ENCODE measurements around the gene FEM1C.

FEM1C gene

GRCh38 chr5:115579216-115579615 is 34.6 kb upstream of the FEM1C start:
- Histone ChIP-seq H3K9me3 (ENCODE audit: severe bottlenecking) (no peaks in the 10 kb centered on the region), H3K36me3 (ENCODE audit: low read depth) (peaks cover 13% of the 10 kb centered on the region), H3K27ac (ENCODE audit: poor library complexity, severe bottlenecking) (no peak overlapping the region), H3K4me3 (ENCODE audit: severe bottlenecking) (no peak overlapping the region), H3K27me3 (ENCODE audit: insufficient read depth, poor library complexity, severe bottlenecking) (no peaks in the 10 kb centered on the region), H3K4me1 (ENCODE audit: insufficient read depth, poor library complexity, severe bottlenecking) (peaks cover 28% of the 10 kb centered on the region)
- TF ChIP-seq CTCF (IDR thresholded peaks at IDR 0.05; ENCODE audit: poor library complexity, severe bottlenecking) = no peak
- ATAC-seq (ENCODE audit: low read depth) = no peak
- DNase-seq (ENCODE audit: low spot score) = no peak

GRCh38 chr5:115578657-115579056 is 34.1 kb upstream of the FEM1C start:
- no peak for DNase-seq (ENCODE audit: low spot score)
- no peak for TF ChIP-seq CTCF (IDR thresholded peaks at IDR 0.05; ENCODE audit: poor library complexity, severe bottlenecking)
- no peak overlapping the region for H3K27ac ChIP-seq (ENCODE audit: poor library complexity, severe bottlenecking)
- no peak for ATAC-seq (ENCODE audit: low read depth)
- no peaks in the 10 kb centered on the region for H3K9me3 ChIP-seq (ENCODE audit: severe bottlenecking)
- H3K4me1 ChIP-seq (ENCODE audit: insufficient read depth, poor library complexity, severe bottlenecking) = peaks cover 28% of the 10 kb centered on the region
- H3K4me3 ChIP-seq (ENCODE audit: severe bottlenecking) = no peak overlapping the region
- no peaks in the 10 kb centered on the region for H3K27me3 ChIP-seq (ENCODE audit: insufficient read depth, poor library complexity, severe bottlenecking)
- peaks cover 13% of the 10 kb centered on the region for H3K36me3 ChIP-seq (ENCODE audit: low read depth)

DNA sequence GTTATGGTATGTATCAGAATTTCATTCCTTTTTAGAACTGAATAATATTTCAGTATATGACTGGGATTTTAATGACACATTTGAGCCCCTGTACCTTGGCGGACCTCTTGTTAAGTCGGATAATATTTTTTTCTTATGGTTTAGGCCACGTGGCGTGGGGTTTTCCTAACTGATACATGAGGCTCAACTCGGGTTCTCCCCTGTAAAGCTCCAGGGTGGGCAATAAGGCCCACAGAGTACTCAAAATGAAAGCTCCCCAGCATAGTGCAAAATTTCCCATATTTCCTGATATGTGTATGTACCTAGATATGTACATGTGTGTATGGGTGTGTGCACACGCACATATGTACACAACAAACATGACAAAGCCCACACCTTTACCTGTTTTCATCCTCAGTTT is 33.2 kb upstream of the FEM1C start:
- H3K4me3 ChIP-seq (ENCODE audit: severe bottlenecking) = no peak overlapping the region
- H3K4me1 ChIP-seq (ENCODE audit: insufficient read depth, poor library complexity, severe bottlenecking) = peaks cover 28% of the 10 kb centered on the region
- DNase-seq (ENCODE audit: low spot score) (no peak), ATAC-seq (ENCODE audit: low read depth) (no peak)
- H3K27me3 ChIP-seq (ENCODE audit: insufficient read depth, poor library complexity, severe bottlenecking) = no peaks in the 10 kb centered on the region
- peaks cover 13% of the 10 kb centered on the region for H3K36me3 ChIP-seq (ENCODE audit: low read depth)
- no peak overlapping the region for H3K27ac ChIP-seq (ENCODE audit: poor library complexity, severe bottlenecking)
- TF ChIP-seq CTCF (IDR thresholded peaks at IDR 0.05; ENCODE audit: poor library complexity, severe bottlenecking) = no peak
- no peaks in the 10 kb centered on the region for H3K9me3 ChIP-seq (ENCODE audit: severe bottlenecking)

DNA sequence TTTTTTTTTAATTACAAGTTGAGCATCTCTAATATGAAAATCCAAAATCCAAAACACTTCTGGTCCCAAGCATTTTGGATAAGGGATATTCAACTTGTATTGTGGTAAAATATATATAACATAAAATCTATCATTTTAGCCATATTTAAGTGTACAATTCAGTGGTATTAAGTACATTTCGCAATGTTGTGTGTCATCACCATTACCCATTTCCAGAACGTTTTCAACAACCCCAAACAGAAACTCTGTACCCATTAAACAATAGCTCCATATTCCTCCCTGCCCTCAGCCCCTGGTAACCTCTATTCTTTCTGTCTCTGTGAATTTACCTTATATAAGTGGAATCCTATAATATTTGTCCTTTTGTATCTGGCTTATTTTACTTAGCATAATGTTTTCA is 32.8 kb upstream of the FEM1C start:
- H3K9me3 ChIP-seq (ENCODE audit: severe bottlenecking) = no peaks in the 10 kb centered on the region
- peaks cover 28% of the 10 kb centered on the region for H3K4me1 ChIP-seq (ENCODE audit: insufficient read depth, poor library complexity, severe bottlenecking)
- ATAC-seq (ENCODE audit: low read depth) = no peak
- no peak overlapping the region for H3K4me3 ChIP-seq (ENCODE audit: severe bottlenecking)
- no peaks in the 10 kb centered on the region for H3K27me3 ChIP-seq (ENCODE audit: insufficient read depth, poor library complexity, severe bottlenecking)
- no peak for TF ChIP-seq CTCF (IDR thresholded peaks at IDR 0.05; ENCODE audit: poor library complexity, severe bottlenecking)
- peaks cover 13% of the 10 kb centered on the region for H3K36me3 ChIP-seq (ENCODE audit: low read depth)
- no peak for DNase-seq (ENCODE audit: low spot score)
- no peak overlapping the region for H3K27ac ChIP-seq (ENCODE audit: poor library complexity, severe bottlenecking)

DNA sequence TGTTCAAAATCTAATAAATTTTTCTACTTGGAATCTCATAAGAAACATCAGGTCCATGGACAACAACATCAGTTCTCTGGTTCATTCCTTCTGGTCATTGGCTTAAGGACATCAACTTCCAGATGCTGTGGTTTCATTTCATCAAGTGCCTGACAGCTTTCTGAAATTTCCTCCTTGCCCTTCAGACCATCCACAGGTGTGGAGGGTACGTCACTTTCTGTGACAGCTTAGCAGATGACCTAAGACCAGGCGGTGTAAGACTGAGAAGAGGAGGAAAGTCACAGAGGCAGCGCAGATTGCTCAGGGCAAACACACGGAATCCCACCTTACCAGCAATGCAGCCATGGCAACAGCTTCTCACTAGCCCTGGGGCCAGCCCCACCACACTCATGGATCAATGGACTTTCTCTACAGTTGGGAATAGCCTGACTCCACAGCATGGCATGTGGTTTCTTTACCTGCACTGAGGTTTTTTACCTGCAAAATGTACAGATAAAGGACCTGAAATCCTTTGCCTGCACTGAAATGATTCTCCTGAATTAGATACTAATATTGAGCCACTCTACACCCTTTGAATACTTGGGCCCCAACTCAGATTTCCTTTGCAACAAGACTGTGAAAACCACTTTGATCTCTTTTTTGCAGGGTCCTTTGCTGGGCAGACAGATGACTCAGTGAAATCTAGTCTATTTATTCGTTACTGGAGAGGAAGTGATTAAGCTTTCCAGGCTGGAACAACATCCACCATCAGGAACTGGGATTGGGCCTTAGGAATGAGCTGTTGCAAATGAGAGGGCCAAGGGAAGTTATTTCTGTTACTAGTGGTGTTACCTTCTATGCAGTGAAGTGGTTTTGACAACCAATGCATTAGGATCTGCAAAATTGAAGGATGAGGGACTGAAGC is 30.8 kb upstream of the FEM1C start:
- DNase-seq (ENCODE audit: low spot score) (no peak), ATAC-seq (ENCODE audit: low read depth) (peak; percentile 88)
- Histone ChIP-seq H3K36me3 (ENCODE audit: low read depth) (peaks cover 6% of the 10 kb centered on the region), H3K27me3 (ENCODE audit: insufficient read depth, poor library complexity, severe bottlenecking) (no peaks in the 10 kb centered on the region), H3K4me1 (ENCODE audit: insufficient read depth, poor library complexity, severe bottlenecking) (peaks cover 28% of the 10 kb centered on the region), H3K9me3 (ENCODE audit: severe bottlenecking) (no peaks in the 10 kb centered on the region), H3K27ac (ENCODE audit: poor library complexity, severe bottlenecking) (peak overlapping the region; percentile 70), H3K4me3 (ENCODE audit: severe bottlenecking) (no peak overlapping the region)
- no peak for TF ChIP-seq CTCF (IDR thresholded peaks at IDR 0.05; ENCODE audit: poor library complexity, severe bottlenecking)
